ENCODE results near the gene CDCA3.

CDCA3 gene

DNA sequence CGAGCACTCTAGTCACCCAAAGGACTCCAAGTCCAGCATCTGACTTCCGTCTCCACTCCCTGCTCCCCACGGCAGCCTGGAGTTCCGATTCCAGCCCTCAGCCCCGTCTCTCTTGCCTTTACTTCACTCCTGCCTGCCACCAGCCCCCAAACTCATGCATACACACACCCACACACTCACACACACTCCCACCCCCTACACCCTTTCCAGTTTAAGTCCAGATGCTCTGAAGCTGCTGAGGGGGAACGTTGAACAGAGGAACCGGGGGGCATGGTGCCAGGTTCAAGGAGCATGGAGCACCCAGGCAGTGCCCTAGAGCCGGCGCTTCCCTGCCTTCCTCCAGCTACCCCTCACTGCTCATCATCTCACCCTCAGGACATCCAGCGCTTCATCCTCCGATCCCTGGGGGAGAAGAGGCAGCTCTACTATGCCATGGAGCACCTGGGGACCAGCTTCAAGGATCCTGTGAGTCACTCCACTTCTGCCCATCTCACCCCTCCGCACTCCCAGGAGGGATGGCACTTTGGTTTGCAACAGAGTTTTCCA, 19.6 kb downstream of the CDCA3 start:
- no peak for DNase-seq

DNA sequence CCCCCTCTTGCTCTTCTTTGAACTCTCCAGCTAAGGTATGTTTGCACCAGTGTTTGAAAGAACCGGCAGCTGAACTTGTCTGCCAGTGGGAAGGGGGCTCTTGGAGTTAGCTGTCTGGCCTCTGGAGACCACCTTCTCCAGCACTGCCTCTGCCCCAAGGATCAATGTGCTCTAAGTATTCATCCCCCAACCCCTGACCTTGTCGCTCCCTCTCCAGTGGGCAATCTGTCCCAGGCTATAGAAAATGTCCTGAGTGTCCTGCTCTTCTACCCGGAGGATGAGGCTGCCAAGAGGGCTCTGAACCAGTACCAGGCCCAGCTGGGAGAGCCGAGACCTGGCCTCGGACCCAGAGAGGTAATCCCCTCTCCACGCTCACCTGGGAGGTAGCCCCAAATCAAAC, 20.1 kb downstream of the CDCA3 start:
- DNase-seq: no peak

DNA sequence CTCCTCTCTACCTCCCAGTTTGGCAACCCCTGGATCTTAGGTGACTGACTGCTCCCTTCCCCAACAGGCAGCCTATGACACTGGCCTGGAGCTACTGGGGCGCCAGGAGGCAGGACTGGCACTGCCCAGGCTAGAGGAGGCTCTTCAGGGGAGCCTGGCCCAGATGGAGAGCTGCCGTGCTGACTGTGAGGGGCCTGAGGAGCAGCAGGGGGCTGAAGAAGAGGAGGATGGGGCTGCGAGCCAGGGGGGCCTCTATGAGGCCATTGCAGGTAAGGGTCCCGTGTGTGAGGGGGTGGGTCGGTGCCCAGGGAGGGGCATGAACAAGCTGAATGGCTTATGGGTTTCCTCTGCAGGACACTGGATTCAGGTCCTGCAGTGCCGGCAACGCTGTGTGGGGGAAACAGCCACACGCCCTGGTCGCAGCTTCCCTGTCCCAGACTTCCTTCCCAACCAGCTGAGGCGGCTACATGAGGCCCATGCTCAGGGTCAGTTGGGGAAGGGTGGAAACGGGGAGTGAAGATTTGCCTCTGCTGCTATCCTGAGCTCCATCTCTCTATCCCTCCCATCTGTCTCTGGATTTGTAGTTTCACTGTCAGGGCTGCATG, 20.7 kb downstream of the CDCA3 start:
- DNase-seq: no peak

DNA sequence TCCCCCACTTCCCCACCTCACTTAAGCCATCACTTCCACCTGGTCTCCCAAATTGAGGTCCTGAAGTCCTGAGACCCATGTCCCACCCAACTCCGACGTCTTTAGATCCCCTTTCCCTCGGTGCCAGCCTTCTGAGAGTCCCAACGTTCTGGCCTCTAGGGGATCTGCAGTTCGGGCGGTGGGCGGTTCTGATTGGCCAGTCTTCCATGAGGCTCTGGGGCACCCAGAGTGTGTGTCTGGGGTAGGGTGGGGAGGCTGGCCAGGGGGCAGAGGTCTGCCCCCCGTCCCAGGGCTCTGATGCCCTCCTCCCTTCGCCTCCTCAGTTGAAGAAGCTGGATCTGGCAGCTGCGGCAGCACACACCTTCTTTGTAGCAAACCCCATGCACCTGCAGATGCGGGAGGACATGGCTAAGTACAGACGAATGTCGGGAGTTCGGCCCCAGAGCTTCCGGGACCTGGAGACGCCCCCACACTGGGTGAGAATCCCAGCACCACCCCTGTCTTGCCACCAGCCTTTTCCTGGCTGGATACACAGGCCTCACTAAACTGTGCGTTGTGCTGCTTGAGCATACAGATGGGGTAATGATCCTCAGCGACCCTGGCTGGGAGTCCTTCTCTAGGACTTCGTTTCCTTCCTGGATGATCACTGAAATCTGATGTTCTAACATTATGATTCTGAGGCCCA, 21.4 kb downstream of the CDCA3 start:
- DNase-seq: no peak

DNA sequence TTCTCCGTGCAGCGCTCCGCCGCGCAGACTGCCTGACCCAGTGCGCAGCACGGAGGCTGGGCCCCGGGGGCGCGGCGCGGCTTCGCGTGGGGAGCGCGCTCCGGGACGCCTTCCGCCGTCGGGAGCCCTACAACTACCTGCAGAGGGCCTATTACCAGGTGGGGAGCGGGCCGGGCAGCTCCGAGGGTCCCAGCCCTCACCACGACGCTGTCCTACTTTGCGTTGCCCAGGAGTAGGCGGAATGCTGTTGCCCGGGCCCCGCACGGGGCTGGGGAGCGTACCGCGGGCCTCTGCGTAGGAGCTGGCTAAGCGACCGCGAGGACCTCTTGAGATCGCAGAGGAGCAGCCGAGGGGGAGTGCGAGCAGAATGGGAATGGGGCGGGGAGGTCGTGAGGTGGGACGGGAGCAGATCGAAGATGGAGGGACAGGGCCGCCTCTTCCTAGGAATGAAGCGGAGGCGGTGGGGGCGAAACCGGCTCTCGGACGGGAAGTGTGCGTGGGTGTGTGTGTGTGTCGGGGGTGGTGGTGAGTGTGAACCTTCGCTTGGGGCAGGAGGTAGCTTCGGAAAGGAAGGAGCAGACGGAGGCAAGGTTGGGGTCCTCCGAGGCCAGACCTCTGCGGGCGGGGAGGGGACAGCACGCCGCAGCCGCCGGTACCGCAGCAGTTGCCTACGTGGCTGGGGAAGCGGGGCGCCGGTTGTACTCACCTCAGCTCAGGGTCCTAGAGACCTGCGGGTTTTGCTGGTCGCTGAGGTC, 22.1 kb downstream of the CDCA3 start:
- DNase-seq: peak; percentile 61

DNA sequence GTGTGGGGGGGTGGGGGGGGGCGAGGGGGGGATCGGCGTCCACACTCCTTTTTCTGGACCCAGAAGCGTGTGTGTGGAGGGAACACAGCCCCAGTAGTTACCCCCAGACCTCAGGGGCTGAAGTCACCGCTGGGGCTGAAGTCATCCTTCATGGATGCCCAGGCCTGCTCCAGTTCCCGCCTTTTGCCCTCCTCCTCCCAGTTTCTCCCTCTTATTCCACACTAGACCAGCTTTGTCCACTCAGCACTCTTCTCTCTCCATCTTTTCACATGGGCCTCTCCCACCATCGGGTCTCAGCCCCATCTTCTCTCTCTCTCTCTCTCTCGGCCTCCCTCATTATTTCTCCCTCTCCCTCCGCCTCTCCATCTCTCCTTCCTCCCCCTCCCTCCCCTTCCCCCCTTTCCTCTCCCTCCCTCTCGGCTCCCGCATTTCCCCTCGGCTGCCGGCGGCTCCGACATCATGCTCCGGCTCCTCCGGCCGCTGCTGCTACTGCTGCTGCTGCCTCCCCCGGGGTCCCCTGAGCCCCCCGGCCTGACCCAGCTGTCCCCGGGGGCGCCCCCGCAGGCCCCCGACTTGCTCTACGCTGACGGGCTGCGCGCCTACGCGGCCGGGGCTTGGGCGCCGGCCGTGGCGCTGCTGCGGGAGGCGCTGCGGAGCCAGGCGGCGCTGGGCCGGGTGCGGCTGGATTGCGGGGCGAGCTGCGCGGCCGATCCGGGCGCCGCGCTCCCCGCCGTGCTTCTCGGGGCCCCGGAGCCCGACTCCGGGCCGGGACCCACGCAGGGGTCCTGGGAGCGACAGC, 22.9 kb downstream of the CDCA3 start, which contains the start of gene P3H3:
TSS of gene P3H3 (plus strand) at position 426 of the 799 bp plus-strand sequence. CDS start at position 460, 34 bp downstream.
- DNase-seq: no peak

DNA sequence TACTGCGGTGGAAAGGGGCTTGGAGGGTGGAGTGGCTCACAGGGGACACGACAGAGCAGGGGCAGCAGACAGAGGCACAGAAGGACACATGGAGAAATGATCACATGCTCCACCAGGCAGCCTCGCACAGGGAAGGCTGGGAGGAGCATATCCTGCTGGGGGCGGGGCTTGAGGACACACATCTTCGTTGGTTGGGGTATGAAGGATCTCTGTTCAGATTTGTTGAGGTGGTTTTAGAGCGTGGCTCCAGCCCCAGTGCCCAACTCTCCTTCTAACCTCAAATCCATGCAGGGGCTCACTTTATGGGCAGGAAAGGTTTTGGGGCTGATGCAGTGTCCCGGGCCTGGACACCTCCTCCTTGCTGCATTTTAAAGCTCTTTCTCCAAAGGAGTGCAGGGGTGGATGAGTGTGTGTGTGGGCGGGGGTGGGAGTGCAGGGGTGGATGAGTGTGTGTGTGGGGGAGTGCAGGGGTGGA, 23.6 kb downstream of the CDCA3 start:
- DNase-seq: peak; percentile 68

DNA sequence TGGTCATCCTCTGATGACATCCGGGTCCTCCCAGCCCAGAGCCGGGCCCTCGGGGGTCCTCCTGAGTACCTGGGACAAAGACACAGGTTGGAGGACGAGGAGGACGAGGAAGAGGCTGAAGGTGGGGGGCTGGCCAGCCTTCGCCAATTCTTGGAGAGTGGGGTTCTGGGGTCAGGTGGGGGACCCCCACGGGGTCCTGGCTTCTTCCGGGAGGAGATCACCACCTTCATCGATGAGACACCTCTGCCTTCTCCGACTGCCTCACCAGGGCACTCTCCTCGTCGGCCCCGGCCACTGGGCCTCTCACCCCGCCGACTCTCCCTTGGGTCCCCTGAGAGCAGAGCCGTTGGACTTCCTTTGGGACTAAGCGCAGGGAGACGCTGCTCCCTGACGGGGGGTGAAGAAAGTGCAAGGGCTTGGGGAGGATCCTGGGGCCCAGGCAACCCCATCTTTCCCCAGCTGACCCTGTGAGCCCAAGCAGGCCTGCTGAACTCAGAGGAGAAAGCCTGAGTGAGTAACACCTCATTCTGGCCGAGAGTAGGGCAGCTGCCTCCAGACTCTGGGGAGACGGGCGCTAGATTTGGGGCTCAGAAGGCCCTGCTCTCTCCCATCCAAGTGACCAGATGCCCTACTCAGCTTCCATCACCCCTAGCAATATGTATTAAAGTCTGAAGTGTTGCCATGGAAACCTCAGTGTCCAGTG, 24.2 kb downstream of the CDCA3 start:
- DNase-seq: no peak

DNA sequence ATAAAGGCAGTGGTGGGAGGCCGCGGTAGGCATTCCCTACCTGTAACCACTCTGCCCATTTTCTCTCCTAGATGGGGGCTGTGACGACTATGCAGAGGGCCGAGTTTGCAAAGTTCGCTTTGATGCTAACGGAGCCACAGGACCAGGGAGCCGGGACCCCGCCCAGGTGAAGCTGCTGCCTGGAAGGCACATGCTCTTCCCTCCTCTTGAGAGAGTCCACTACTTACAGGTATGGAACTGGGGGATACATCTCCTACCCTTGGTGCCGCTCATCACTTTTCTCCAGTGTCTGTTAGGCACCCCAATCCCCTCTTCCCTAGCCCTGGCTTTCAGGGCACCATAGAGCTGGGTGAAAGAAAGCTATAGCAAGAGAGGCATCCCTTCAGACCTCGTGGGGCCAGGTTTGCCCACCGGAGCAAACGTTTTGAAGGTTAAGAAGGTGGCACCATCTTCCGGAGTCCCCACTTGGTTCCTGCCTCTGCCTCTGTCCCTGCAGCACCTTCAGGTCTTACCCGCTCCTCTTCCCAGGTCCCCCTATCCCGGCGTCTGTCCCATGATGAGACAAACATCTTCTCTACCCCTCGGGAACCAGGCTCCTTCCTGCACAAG, 24.9 kb downstream of the CDCA3 start:
- no peak for DNase-seq

DNA sequence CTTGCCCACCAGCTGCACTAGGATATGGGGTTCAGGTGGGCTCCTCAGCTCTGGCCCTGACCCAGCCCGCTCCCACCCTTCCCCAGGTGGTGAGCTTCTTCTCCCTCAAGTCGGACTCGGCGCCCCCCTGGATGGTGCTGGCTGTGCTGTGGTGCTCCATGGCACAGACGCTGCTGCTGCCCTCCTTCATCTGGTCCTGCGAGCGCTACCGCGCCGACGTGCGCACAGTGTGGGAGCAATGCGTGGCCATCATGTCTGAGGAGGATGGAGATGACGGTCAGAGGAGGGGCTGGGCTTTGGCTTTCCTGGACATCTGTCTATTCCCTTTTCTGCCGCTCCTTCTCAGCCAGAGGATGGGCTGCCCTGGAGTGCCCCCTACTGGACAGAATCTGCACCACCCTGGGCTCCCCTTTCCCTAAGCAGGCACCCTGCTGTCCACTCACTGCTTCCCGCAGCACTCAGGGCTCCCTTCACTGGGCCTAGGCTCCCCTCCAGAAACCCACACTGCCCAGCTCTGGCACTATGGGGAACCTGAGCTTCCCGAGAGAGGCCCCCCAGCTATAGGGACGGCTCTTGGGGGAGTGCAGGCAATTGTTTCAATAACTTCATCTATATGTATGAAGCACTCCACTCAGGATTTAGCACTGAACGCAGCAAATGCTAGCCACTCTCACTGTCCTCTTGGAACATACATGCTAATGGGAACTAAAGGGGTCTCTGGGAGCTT, 25.5 kb downstream of the CDCA3 start:
- peak; percentile 87 for DNase-seq

DNA sequence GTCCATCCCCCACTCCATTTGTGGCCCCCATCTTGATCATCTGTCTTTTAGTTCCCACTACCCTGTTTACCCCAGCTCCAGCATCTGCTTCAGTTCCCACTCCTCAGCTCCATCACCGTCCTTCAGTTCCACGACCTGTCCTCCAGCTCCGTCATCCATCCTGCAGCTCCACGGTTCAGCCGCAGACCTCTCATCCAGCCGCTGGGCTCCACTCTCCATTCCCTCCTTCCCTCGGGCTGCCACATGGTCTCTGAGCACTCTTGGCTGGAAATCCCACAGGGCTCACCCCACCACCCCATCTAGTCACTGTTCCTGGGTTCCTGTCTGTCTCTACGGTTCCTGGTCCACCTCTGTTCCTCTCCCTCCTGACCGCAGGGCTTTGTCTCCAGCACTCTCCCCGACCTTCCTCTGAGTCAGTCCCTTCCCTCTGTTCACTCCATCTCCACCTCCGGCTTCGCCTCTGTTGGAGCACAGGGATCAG, 26.1 kb downstream of the CDCA3 start:
- no peak for DNase-seq

DNA sequence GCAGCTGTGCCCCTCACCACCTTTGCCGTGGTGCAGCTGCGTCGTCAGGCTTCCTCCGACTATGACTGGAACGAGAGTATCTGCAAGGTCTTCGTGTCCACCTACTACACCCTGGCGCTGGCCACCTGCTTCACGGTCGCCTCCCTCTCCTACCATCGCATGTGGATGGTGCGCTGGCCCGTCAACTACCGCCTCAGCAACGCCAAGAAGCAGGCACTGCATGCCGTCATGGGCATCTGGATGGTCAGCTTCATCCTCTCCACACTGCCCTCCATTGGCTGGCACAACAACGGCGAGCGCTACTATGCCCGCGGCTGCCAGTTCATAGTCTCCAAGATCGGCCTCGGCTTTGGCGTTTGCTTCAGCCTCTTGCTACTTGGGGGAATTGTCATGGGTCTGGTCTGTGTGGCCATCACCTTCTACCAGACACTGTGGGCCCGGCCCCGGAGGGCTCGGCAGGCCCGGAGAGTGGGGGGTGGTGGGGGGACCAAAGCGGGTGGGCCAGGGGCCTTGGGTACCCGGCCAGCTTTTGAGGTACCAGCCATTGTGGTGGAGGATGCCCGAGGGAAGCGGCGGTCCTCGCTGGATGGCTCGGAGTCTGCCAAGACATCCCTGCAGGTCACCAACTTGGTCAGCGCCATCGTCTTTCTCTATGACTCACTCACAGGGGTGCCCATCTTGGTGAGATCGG, 26.9 kb downstream of the CDCA3 start:
- DNase-seq: no peak

DNA sequence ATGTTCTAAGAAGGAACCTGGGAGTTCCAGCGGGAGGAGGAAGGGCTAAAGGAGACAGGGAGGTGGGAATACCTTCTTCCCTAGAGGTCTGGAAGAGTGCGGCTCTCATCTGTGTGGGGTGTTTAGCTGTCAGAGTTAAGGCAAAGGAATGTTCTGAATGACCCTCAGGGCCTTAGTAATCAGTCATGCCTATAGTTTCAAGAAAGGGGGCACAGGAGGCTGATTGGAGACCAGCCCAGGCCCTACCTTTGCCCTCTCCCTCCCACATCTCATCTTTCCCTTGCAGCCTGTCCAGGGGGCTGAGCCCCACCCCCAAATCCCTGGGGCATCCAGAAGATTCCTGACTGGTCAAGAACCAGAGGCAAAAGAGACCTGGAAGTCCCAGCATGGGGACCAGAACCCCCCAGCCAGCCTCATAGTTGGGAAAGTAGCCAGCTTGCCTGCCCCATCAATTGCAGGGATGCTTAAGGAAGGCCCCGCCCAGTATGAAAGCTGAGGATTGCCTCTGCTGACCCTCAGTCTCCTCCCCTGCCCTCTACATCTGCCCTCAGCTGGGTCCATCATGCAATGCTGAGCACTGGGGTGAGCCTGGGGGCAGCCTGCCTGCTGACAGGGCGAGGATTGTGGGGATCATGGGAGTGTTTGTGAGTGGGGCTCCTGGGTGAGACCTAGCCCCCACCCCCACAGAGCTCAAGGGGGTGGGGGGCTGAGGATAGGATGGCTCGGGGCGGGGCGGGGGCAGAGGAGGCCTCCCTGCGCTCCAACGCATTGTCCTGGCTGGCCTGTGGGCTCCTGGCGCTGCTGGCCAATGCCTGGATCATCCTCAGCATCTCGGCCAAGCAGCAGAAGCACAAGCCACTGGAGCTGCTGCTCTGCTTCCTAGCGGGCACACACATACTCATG, 27.7 kb downstream of the CDCA3 start:
- no peak for DNase-seq

DNA sequence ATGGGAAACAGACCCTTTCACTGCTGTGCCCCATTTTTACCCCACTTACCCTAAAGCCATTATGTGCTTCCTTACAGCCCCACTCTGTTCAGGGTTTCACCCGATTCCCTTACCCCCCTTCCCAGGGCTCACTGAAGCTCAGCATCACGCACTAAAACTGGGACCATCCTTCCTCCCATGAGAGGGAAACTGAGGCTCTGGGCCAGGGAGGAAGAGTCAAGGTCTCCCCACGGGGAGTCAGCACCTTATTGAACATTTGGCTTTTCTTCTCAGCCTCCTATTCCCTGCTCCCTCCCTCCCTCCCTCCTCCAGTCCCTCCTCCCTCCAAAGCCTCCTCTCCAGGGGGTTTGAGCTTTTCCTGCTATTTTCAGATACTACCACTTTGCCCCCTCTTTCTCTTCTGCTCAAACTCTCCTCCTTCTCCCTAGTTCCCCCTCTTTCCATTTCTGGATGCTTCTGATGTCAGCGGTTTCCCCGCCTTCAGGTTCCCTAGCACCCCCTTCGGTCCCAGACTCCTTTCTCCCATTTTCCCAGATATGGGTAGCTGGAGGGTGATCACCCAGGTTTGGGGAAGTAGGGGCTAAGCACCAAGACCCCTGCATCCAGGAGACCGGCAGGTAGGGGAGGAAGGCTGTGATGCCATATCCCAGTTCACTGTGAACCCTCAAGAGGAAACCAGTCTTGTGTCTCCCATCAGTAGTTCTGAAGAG, 28.5 kb downstream of the CDCA3 start:
- no peak for DNase-seq

DNA sequence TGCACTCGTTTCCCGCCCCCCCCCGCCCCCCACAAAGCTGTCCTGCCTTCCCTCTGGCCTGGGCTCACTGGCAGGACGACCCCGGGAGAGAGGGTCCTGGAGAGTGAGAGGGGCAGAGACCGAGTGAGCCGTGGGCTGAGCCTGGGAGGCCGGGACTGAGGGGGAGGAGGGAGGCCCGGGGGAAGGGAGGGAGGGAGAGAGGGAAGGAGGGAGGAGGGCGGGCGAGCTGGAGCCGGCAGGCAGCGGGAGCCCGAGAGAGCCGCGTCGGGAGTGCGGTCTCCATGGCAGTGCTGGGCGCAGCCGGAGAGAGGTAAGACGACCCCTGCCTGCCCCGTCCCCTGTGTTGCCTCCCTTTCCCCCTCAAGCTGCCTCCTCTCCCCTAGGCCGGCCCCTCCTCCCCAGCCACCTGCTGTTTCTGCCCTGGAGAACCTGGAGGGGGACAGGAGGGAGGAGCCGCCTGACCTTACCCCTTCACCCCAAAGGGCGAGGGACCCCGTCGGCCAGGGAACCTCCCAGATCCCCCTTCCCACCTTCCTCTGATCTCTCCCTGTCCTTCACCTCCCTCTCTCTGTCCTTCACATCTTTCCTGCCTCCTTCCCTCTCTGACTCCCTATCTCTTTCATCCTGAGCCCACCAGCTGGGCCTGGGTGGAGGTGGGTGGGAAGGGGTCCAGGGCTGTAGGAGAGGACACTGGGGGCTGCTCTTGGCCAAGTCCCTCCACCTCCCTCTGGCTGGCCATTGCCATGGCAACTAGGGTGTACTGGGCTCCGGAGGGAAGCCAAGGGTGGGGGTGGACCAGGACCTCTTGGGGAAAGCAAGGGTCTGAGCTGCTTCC, 29.3 kb downstream of the CDCA3 start, which contains the start of gene GPR162:
TSS of gene GPR162 (plus strand) at position 231 of the 835 bp plus-strand sequence. CDS start 2,078 bp downstream, outside the sequence.
- peak; percentile 19 for DNase-seq

DNA sequence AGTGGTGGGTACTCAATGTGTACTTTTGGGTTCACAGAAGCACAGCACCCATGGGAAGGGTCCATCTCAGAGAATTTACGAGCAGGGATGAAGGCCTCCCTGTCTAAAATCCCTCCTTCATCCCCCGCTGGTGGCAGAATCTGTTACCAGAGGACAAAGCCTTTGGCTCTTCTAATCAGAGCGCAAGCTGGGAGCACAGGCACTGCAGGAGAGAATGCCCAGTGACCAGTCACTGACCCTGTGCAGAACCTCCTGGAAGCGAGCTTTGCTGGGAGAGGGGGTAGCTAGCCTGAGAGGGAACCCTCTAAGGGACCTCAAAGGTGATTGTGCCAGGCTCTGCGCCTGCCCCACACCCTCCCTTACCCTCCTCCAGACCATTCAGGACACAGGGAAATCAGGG, 30.9 kb downstream of the CDCA3 start:
- DNase-seq: no peak

Data from CD4-positive, alpha-beta T cell treated with Interleukin-6 for 4 hours (primary cell).